GM12874 (cell line): Measurements from ENCODE around the gene AHDC1.

Source experiments
- TF ChIP-seq, protein P1 (sequence below): IDR thresholded peaks from 2 replicates; pipeline ENCODE4 v1.5.1; 2011; ENCODE audit warnings: low read depth, mild to moderate bottlenecking, control low read depth, low read length, moderate library complexity; ENCODE audit not compliant: insufficient read depth

AHDC1 gene

DNA sequence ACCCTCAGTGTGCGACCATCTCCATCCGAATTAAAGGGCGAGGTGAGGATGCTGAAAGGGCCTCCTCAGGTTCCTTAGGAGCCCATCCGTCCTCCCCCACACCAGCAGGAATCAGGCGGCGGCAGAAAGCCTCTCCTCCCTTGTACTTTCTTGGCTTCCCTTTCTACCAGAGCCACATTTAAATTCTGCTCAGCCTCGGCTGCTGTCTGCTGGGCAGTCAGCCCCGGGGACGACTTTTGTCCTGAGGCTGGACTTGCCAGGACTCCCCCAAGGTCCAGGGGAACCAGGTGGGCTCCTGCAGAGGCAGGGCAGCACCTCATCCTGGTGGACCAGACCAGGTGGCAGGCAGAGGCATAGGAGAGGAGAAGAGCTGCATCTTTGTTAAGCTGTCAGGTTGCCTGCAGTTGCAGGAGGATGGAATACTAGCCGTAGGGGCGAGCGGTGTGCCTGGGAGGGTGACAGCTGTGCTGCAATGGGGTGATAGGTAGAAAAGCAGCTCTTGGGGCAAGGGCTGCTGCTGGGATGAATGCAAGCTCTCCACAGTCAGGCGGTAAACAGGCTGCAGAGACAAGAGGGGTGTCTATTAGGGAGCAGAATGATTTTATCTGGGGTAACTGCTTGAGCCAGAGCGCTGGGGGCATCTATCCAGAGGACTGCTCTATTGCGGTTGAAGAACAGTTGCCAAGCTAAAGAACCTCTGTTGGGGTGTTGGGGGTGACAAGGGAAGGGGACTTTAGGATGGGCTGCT is 67.8 kb downstream of the AHDC1 start:
- TF ChIP-seq, protein P1, sequence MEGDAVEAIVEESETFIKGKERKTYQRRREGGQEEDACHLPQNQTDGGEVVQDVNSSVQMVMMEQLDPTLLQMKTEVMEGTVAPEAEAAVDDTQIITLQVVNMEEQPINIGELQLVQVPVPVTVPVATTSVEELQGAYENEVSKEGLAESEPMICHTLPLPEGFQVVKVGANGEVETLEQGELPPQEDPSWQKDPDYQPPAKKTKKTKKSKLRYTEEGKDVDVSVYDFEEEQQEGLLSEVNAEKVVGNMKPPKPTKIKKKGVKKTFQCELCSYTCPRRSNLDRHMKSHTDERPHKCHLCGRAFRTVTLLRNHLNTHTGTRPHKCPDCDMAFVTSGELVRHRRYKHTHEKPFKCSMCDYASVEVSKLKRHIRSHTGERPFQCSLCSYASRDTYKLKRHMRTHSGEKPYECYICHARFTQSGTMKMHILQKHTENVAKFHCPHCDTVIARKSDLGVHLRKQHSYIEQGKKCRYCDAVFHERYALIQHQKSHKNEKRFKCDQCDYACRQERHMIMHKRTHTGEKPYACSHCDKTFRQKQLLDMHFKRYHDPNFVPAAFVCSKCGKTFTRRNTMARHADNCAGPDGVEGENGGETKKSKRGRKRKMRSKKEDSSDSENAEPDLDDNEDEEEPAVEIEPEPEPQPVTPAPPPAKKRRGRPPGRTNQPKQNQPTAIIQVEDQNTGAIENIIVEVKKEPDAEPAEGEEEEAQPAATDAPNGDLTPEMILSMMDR: no peak

DNA sequence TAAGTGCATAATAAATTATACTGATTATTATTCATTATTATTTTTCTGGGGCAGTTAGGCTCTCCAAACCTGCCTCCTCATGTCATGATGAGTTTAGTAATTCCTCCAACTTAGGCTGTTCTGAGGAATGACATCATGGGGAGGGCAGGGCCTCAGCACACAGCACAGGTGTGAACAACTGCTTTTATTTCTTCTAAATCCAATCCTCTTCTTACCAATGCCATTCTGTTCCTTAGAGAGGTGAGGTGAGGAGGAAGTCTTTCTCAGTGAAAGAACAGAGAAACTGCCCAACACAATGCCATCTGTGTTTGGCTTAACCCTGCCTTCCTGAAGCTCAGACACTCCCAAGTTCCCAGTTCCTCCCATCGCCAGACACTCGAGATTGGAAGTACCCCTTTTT is 68.6 kb downstream of the AHDC1 start:
- TF ChIP-seq, protein P1: no peak

DNA sequence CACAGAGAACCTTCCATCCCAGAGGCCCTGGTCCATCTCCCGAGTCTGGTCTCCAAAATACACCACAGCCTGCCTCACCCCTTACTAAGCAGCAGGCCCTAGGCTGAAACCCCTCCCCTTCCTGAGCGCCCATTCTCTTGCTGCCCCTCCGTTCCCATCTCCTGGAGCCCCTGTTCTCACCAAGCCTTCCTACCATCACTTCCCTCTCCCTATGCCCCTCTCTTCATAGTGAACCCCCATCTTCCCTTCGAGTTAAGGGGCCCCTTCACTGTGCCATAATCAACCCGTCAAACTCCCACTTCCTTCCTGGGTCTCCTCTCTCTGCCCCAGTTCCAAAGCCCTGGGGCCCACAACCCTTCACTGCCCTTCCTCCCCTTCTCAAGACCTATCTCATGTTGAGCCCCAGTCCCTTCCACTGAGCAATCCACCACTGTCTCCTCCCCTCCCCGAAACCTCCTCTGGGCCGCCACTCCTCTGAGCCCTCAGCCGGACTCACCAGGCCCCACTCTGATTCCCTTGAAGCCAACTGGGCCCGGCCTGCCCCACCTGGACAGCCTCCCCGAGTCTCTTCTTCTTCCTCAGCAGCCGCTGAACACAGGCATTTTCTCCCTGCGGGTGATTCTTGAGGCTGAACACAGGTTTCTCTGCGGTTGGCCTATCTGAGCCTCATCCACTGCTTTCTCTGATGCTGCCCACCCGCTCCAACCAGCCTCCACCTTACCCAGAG is 71.8 kb downstream of the AHDC1 start:
- TF ChIP-seq, protein P1: no peak

DNA sequence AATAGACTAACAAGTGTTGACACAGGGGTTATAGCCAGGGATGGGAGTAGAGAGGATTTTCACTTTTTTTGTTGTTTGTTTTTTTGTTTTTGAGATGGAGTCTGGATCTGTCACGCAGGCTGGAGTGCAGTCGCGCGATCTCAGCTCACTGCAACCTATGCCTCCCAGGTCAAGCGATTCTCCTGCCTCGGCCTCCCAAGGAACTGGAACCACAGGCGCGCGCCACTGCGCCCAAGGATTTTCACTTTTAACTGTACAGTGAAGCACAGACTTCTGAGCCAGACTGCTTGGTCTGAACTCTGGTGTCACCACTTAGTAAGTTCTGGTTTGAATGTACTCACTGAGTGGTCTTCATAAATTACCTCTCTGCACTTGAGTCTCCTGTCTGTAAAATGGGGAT is 73.8 kb downstream of the AHDC1 start:
- TF ChIP-seq, protein P1: no peak

DNA sequence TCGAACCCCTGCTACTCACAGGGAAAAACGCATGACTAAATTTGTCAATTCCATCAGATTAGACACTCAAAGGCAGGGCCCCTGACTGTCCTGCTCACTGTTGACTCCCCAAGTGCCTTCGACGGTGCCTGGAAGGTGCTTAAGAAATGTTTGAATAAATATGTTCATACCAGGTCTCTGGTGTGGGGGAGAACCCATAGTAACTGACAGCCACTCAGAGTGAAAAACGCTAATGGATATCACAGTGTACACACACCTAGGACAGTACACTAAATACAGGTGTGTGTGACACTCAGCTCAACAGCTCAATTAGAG is 74.3 kb downstream of the AHDC1 start:
- TF ChIP-seq, protein P1: no peak

DNA sequence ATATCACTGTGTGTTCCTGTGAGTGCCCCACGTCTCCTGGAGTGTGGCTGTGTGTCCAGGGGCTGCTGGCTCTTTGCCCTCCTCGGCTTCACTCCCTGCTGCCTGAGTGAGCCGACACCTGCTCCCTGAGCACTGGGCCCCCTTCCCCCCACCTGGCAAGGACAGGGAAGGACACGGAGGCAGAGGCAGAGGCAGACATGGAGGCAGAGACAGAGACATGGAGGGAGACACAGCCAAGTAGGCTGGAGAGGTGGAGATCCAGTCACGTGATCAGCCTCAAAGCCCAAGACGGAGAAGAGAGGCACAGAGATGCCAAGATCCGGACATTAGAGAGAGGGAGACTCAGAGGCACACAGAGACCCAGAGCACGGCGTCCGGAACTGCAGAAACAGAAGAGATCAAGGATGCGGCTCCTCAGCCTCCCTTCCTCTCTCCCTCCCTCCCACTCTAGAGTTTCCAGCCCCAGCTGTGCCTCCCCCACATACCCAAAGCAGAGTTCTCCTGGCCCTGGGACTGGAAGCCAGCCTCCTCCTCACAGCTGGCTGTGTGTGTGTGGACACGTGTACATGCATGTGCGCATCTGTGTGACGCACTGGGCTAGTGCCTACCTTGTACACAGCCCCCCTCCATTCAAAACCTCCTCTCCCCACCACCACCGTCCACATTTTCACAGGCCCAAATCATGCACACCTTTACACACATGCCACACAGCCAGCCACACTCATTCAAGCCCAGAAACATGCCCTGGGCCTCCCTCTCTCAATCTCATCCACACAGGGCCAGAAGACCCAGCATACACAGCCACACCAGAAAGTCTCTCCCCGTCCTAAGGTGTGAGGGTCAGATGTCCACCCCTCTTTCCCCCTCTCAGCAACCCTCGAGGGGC is 74.9 kb downstream of the AHDC1 start:
- TF ChIP-seq, protein P1: no peak
